ENCODE results near the gene HIGD1A. TPM values are rescaled to one million over a fixed set of nuclear protein-coding genes. Genes with fewer than 3 reads are reported as not detected.

HIGD1A gene
- total and polyA plus RNA-seq, 9 of the 15 experiments (the other 6 are each of a cell fraction or from before 2014, with no cell fraction given), result 165 to 1,185 (median 333) TPM

DNA sequence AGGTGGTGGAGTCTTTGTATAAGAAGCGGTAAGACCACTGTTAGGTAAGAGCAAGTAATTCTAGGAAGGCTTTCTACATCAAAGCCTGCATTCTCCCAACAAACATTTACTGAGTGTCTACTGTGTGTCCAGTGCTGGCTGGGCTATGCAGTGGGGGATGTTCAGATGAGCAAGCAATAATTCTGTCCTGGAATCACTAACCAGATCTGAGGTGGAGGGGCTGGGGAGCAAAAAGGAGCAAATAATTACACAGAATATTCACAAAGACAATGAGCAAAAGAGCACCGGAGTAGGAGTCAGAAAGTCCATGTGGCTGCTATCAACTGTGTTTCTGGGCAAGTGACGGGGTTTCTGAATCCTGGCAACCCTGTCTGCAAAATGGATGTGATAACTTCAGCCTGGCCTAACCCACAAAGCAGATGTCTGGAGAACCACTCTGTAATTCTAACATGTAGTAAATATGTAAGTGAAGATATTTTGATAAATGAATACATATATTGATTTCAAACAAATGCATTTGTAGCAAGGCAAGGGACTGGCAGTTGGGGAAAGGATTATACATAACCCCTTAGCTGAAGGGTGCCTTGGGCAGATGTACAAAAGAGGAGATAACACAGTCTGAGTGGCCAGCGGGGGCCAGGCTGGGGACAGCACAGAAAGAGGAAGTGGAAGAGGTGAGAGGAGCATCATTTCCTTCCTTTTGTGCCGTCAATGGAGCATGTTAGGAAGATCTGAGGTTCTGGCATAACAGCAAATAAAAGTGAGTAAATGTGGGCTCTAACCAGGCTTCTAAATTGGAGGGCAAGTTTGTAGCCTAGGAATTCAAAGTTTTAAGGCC, 42.6 kb upstream of the HIGD1A start (continued):
- no peak for TF ChIP-seq ZNF224 (CRISPR knock-in tag; IDR thresholded peaks at IDR 0.05)
- TF ChIP-seq CTBP1 (IDR thresholded peaks at IDR 0.05; ENCODE audit: borderline replicate concordance), result peak; percentile 91
- no peak for TF ChIP-seq ZNF668 (CRISPR knock-in tag; IDR thresholded peaks at IDR 0.05)
- TF ChIP-seq XRCC5 (IDR thresholded peaks at IDR 0.05; ENCODE audit: low read depth, low read length), result no peak
- no peak for TF ChIP-seq CHD2 (IDR thresholded peaks at IDR 0.05; ENCODE audit: low read depth, low read length)
- TF ChIP-seq, protein P1, sequence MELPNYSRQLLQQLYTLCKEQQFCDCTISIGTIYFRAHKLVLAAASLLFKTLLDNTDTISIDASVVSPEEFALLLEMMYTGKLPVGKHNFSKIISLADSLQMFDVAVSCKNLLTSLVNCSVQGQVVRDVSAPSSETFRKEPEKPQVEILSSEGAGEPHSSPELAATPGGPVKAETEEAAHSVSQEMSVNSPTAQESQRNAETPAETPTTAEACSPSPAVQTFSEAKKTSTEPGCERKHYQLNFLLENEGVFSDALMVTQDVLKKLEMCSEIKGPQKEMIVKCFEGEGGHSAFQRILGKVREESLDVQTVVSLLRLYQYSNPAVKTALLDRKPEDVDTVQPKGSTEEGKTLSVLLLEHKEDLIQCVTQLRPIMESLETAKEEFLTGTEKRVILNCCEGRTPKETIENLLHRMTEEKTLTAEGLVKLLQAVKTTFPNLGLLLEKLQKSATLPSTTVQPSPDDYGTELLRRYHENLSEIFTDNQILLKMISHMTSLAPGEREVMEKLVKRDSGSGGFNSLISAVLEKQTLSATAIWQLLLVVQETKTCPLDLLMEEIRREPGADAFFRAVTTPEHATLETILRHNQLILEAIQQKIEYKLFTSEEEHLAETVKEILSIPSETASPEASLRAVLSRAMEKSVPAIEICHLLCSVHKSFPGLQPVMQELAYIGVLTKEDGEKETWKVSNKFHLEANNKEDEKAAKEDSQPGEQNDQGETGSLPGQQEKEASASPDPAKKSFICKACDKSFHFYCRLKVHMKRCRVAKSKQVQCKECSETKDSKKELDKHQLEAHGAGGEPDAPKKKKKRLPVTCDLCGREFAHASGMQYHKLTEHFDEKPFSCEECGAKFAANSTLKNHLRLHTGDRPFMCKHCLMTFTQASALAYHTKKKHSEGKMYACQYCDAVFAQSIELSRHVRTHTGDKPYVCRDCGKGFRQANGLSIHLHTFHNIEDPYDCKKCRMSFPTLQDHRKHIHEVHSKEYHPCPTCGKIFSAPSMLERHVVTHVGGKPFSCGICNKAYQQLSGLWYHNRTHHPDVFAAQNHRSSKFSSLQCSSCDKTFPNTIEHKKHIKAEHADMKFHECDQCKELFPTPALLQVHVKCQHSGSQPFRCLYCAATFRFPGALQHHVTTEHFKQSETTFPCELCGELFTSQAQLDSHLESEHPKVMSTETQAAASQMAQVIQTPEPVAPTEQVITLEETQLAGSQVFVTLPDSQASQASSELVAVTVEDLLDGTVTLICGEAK (IDR thresholded peaks at IDR 0.05), result peak; percentile 61
- TF ChIP-seq, protein P1 (CRISPR knock-in tag; IDR thresholded peaks at IDR 0.05), result no peak
- TF ChIP-seq, protein P2, sequence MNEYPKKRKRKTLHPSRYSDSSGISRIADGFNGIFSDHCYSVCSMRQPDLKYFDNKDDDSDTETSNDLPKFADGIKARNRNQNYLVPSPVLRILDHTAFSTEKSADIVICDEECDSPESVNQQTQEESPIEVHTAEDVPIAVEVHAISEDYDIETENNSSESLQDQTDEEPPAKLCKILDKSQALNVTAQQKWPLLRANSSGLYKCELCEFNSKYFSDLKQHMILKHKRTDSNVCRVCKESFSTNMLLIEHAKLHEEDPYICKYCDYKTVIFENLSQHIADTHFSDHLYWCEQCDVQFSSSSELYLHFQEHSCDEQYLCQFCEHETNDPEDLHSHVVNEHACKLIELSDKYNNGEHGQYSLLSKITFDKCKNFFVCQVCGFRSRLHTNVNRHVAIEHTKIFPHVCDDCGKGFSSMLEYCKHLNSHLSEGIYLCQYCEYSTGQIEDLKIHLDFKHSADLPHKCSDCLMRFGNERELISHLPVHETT (CRISPR knock-in tag; conservative IDR thresholded peaks at IDR 0.05 in 1 of 2, IDR thresholded peaks at IDR 0.05 in 1 of 2), result peak in 1 of 2 experiments; percentile 71; a peak in 1 of 4 replicates
- TF ChIP-seq MAZ (CRISPR knock-in tag; conservative IDR thresholded peaks at IDR 0.05 in 1 of 2, IDR thresholded peaks at IDR 0.05 in 1 of 2), result peak; percentile 39 to 64; a peak in 2 of 4 replicates
- TF ChIP-seq CBFA2T3 (IDR thresholded peaks at IDR 0.05), result 0 out of 2 replicates have a peak, but pooled peaks have one; percentile 8
- TF ChIP-seq MTA3 (IDR thresholded peaks at IDR 0.05; ENCODE audit: borderline replicate concordance), result 0 out of 2 replicates have a peak, but pooled peaks have one; percentile 48
- TF ChIP-seq CHCHD3 (CRISPR knock-in tag; IDR thresholded peaks at IDR 0.05), result no peak
- no peak for TF ChIP-seq FOXJ3 (CRISPR knock-in tag; IDR thresholded peaks at IDR 0.05)
- no peak for TF ChIP-seq EGR1 (conservative IDR thresholded peaks at IDR 0.05)
- TF ChIP-seq TCF3 (CRISPR knock-in tag; IDR thresholded peaks at IDR 0.05), result peak; percentile 43
